GM23248 (cell line): ENCODE measurements around the gene TNS3. TPM values are rescaled to one million over a fixed set of nuclear protein-coding genes. Genes with fewer than 3 reads are reported as not detected.

Experiments
- DNase-seq: peaks from one replicate; pipeline ENCODE4 v3.0.0-alpha.2; 2015
- H2AFZ ChIP-seq: fragments of 200-600 bp; sonication (generic); 2 replicates; pipeline ENCODE4 v1.6.1; 2016; ENCODE audit warnings: antibody characterized with exemption
- H3F3A ChIP-seq: fragments of 200-600 bp; sonication (generic); 2 replicates; pipeline ENCODE4 v1.6.1; 2016; ENCODE audit warnings: mild to moderate bottlenecking, antibody characterized with exemption, mixed run types; ENCODE audit not compliant: insufficient read depth
- H3K27ac ChIP-seq: fragments of 200-600 bp; sonication (generic); 2 replicates; pipeline ENCODE4 v1.5.1; 2016; ENCODE audit warnings: mild to moderate bottlenecking
- H3K27me3 ChIP-seq: fragments of 200-600 bp; sonication (generic); replicated peaks from 2 replicates; pipeline ENCODE4 v1.6.1; 2016; ENCODE audit warnings: mild to moderate bottlenecking; ENCODE audit not compliant: insufficient read depth
- H3K36me3 ChIP-seq: fragments of 200-600 bp; sonication (generic); 2 replicates; pipeline ENCODE4 v1.6.1; 2016; ENCODE audit warnings: low read depth, mild to moderate bottlenecking
- H3K4me1 ChIP-seq: fragments of 200-600 bp; sonication (generic); 2 replicates; pipeline ENCODE4 v1.6.1; 2016; ENCODE audit warnings: mild to moderate bottlenecking; ENCODE audit not compliant: insufficient read depth
- H3K4me2 ChIP-seq: fragments of 200-600 bp; sonication (generic); one replicate; pipeline ENCODE4 v1.6.1; 2016; ENCODE audit warnings: mild to moderate bottlenecking; ENCODE audit not compliant: unreplicated experiment
- H3K4me3 ChIP-seq: fragments of 200-600 bp; sonication (generic); 2 replicates; pipeline ENCODE4 v1.5.1; 2016; ENCODE audit warnings: mild to moderate bottlenecking
- H3K79me2 ChIP-seq: fragments of 200-600 bp; sonication (generic); 2 replicates; pipeline ENCODE4 v1.6.1; 2016; ENCODE audit warnings: mild to moderate bottlenecking; ENCODE audit not compliant: insufficient read depth
- H3K9ac ChIP-seq: fragments of 200-600 bp; sonication (generic); 2 replicates; pipeline ENCODE4 v1.6.1; 2016; ENCODE audit warnings: mild to moderate bottlenecking
- H3K9me2 ChIP-seq: fragments of 200-600 bp; sonication (generic); 2 replicates; pipeline ENCODE4 v1.6.1; 2016; ENCODE audit warnings: mixed run types, mild to moderate bottlenecking, moderate library complexity; ENCODE audit not compliant: insufficient read depth
- H3K9me3 ChIP-seq: fragments of 200-600 bp; sonication (generic); one replicate; pipeline ENCODE4 v1.6.1; 2017; ENCODE audit warnings: low read depth
- H4K20me1 ChIP-seq: fragments of 200-600 bp; sonication (generic); 2 replicates; pipeline ENCODE4 v1.6.0; 2016; ENCODE audit not compliant: insufficient read depth
- EZH2 ChIP-seq: fragments of 200-600 bp; sonication (generic); IDR thresholded peaks from 2 replicates; pipeline ENCODE4 v1.6.1; 2018; ENCODE audit warnings: antibody characterized with exemption, mild to moderate bottlenecking; ENCODE audit not compliant: insufficient read depth, poor library complexity, severe bottlenecking
- EZH2phosphoT487 ChIP-seq: fragments of 200-600 bp; sonication (generic); IDR thresholded peaks from 2 replicates; pipeline ENCODE4 v1.6.1; 2018; ENCODE audit warnings: antibody characterized with exemption, moderate library complexity, mild to moderate bottlenecking, low read depth; ENCODE audit not compliant: insufficient read depth
- WGBS, 2 experiments: methylation state at CpG; one replicate each; pipeline ENCODE4 v1.1.6; 2015 to 2017; ENCODE audit warnings: low lambda C conversion rate in 2 of 2, low coverage in 1 of 2; ENCODE audit errors: missing lambda C conversion rate in 2 of 2; 5-methylcytosine and 5-hydroxymethylcytosine counted together
- in situ Hi-C: fragments of 300-500 bp; cut with MboI; formaldehyde crosslinking; loops from 2 replicates; pipeline ENCODE4 v1.15.0; 2020
- polyA plus RNA-seq: library from polyadenylated mRNA; unstranded; fragments of >200 nt; fragmentation: Nextera tagmentation; extraction: Ambion mirVana; gene quantifications from 2 replicates; pipeline ENCODE4 v1.2.1, GENCODE V29; 2016
- total RNA-seq: library from RNA; depleted of rRNA; stranded (reverse); fragments of >200 nt; shearing (Covaris generic); gene quantifications from 2 replicates; pipeline ENCODE4 v1.2.3, GENCODE V29; 2014

Gene TNS3
- total and polyA plus RNA-seq, 2 experiments from 2014 or later, result 18.6 to 47.0 TPM

DNA sequence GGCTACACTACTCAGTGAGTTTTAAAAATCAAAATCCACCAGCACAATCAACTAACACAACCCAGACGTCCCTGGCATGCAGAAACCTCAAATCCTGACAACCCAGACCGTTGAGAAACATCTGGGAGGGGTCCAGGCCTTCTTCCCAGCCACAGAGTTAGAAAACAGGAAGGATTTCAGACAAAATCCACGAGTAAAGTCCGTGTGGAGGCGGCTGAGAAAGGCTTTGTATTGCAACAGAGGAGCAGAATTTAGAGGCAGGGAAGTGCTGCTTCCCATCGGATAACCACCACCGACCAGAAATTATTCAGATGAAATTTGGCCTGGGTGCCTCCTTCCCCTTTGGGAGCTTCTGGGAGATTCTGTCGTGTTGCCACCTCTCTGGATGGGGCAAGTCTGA lies 61.5 kb downstream of the TNS3 start:
- DNase-seq, result peak; percentile 89
- Histone ChIP-seq H3K9ac (peak overlapping the region; percentile 63), H3K79me2 (peaks cover 25% of the 10 kb centered on the region), H3K4me3 (peak overlapping the region; percentile 10; the same call in 1 of the 2 replicates), H3K4me1 (peaks cover 31% of the 10 kb centered on the region), H3K9me2 (no peaks in the 10 kb centered on the region; the same call in 1 of the 2 replicates), H3F3A (peaks cover 31% of the 10 kb centered on the region), H3K9me3 (no peaks in the 10 kb centered on the region), H3K4me2 (peak overlapping the region; percentile 46), H3K27me3 (no peaks in the 10 kb centered on the region), H3K27ac (peak overlapping the region; percentile 83), H3K36me3 (no peaks in the 10 kb centered on the region), H2AFZ (peak overlapping the region; percentile 8; the same call in 1 of the 2 replicates), H4K20me1 (no peaks in the 10 kb centered on the region)
- in situ Hi-C loops, result no loop called here
- TF ChIP-seq EZH2 (no peak), EZH2phosphoT487 (no peak)
- 2% methylated on average over 8 of the region's 8 CpGs for WGBS, 2 experiments

DNA sequence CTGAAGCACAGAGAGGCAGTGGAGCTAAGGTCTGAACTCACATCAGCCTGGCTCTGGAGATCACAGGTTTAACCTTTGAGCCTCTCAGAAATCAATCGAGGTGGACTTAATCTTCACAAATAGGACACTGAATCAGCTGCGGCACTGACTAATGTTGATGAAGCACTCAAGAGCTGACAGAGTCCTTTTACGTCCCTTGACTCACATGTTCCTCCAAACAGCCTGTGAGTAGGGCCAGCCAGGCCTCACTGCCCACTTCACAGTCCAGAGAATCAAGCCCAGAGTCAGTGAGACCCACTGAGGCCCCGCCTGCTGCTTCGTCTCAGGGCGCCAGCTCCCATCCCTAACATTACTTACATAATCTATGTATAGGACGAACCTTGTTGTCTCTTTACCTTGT lies 63.1 kb downstream of the TNS3 start:
- Histone ChIP-seq H3K36me3 (no peaks in the 10 kb centered on the region), H2AFZ (no peak overlapping the region), H4K20me1 (no peaks in the 10 kb centered on the region)

DNA sequence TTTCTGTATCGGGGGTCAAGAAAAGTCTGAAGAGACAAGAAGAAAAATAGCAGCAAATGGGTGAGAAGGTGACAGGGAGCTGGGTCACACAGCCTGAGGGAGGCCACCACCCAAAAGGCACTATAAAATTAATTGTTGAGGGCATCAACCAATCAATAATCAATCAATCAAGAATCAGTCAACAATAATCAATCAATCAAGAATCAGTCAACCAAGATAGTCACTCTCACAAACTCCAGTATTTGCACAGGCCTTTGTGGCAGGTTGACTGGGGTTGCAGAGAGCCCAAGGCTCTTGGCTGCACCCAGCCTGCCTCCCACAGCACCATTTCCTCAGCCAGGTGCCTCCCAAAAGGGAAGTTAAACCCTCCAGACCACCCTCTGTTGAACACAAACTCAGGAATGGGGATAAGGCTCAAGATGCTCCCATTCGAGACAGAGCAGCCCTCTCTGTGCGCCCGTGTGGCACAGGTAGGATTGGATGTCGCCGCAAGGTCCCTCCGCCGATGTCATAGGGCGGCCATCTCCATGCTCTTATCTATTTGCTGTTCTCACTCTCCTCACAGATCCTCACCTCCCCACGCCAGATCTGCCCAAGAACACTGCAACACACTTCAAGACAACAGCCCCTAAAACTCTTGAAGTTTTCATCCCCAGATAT lies 64.0 kb downstream of the TNS3 start:
- DNase-seq, result no peak
- Histone ChIP-seq H3F3A (peaks cover 49% of the 10 kb centered on the region), H3K4me1 (peaks cover 49% of the 10 kb centered on the region), H3K9me3 (no peaks in the 10 kb centered on the region), H2AFZ (no peak overlapping the region), H3K4me3 (no peak overlapping the region), H3K79me2 (peaks cover 38% of the 10 kb centered on the region), H3K27ac (peak overlapping the region; percentile 83), H3K4me2 (no peak overlapping the region), H4K20me1 (no peaks in the 10 kb centered on the region), H3K36me3 (no peaks in the 10 kb centered on the region), H3K9ac (peak overlapping the region; percentile 63; the same call in 1 of the 2 replicates), H3K27me3 (no peaks in the 10 kb centered on the region), H3K9me2 (no peaks in the 10 kb centered on the region; the same call in 1 of the 2 replicates)
- in situ Hi-C loops, result no loop called here
- TF ChIP-seq EZH2phosphoT487, result no peak
- 97 to 98% methylated on average over 10 of the region's 10 CpGs for WGBS, 2 experiments

More for the DNA sequence above, 63.1 kb downstream of the TNS3 start:
- in situ Hi-C loops, result no loop called here
- Histone ChIP-seq H3F3A (peaks cover 41% of the 10 kb centered on the region), H3K9ac (peak overlapping the region; percentile 63), H3K27me3 (no peaks in the 10 kb centered on the region), H3K9me2 (no peaks in the 10 kb centered on the region; the same call in 1 of the 2 replicates), H3K27ac (peak overlapping the region; percentile 83), H3K4me1 (peaks cover 41% of the 10 kb centered on the region), H3K79me2 (peaks cover 38% of the 10 kb centered on the region), H3K9me3 (no peaks in the 10 kb centered on the region), H3K4me3 (no peak overlapping the region), H3K4me2 (peak overlapping the region; percentile 51)
- DNase-seq, result peak; percentile 95
- TF ChIP-seq EZH2 (no peak), EZH2phosphoT487 (no peak)
- 14 to 17% methylated on average over 7 of the region's 7 CpGs for WGBS, 2 experiments

DNA sequence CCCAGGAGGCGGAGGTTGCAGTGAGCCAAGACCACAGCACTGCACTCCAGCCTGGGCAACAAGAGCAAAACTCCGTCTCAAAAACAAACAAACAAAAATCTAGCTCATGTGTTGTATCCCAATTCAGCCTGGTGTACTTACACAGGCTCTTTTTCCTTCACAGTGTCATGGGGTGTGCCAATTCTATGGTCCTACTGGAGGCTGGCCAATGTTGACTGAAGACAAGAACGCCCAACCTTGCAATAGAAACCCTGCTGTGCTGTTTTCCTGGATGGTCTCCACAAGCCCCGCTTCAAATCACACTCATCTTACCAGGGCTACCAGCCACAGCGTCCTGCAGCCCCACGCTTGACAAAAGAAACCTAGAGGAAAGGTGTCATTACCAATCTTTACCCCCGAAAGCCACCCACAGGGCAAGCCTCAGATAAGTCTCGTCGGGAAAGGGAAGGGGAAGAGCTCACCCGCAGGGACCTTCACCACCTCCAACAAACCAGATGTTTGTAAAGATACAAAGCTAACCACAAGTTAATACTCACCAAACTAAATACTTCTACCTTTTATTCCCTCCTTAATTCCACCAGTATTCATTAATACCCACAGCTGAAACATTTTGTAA lies 64.8 kb downstream of the TNS3 start:
- Histone ChIP-seq H3K4me2 (no peak overlapping the region), H3K9me2 (no peaks in the 10 kb centered on the region; the same call in 1 of the 2 replicates), H3K9me3 (no peaks in the 10 kb centered on the region), H3K4me1 (peaks cover 58% of the 10 kb centered on the region), H4K20me1 (no peaks in the 10 kb centered on the region), H3K4me3 (no peak overlapping the region), H3K79me2 (peaks cover 45% of the 10 kb centered on the region), H2AFZ (no peak overlapping the region), H3K27me3 (no peaks in the 10 kb centered on the region), H3K9ac (no peak overlapping the region), H3F3A (peaks cover 57% of the 10 kb centered on the region), H3K36me3 (no peaks in the 10 kb centered on the region), H3K27ac (no peak overlapping the region)
- in situ Hi-C loops, result no loop called here
- TF ChIP-seq EZH2phosphoT487 (no peak), EZH2 (no peak)
- 46 to 54% methylated on average over 10 of the region's 10 CpGs for WGBS, 2 experiments
- peak; percentile 52 for DNase-seq
